Gastroesophageal sphincter (tissue), 4 donors: ENCODE data around the gene PTPRD. TPM values are rescaled to one million over a fixed set of nuclear protein-coding genes. Genes with fewer than 3 reads are reported as not detected.

ENCODE experiments used
- ATAC-seq: fragments of 150-250 bp; one replicate; pipeline ENCODE4 v1.9.1; 2016; ENCODE audit warnings: mild to moderate bottlenecking, moderate library complexity
- H3K27ac ChIP-seq, 4 donors: fragments of 200-600 bp; sonication (generic) in 3 of 4; 1 replicate in 3 of 4; 2 replicates in 1 of 4; pipeline ENCODE4 v1.5.1; 2016 to 2019
- H3K27me3 ChIP-seq: fragments of 200-600 bp; sonication (generic); one replicate; pipeline ENCODE4 v1.5.1; 2019
- H3K36me3 ChIP-seq, 2 donors: fragments of 200-600 bp; sonication (generic); one replicate each; pipeline ENCODE4 v1.5.1; 2019; ENCODE audit warnings: control low read depth in 1 of 2
- H3K4me1 ChIP-seq, 3 donors: fragments of 200-600 bp; sonication (generic); 1 replicate in 2 of 3; 2 replicates in 1 of 3; pipeline ENCODE4 v1.5.1; 2016 to 2019; ENCODE audit warnings: control low read depth in 2 of 3
- H3K4me3 ChIP-seq, 2 donors: fragments of 200-600 bp; sonication (generic); one replicate each; pipeline ENCODE4 v1.5.1; 2019; ENCODE audit warnings: mild to moderate bottlenecking in 1 of 2, moderate library complexity in 1 of 2
- H3K9me3 ChIP-seq, 3 donors: fragments of 200-600 bp; sonication (generic); one replicate each; pipeline ENCODE4 v1.5.1; 2017 to 2019; ENCODE audit warnings: control low read depth in 2 of 3
- EP300 ChIP-seq: sonication (generic); formaldehyde crosslinking; IDR thresholded peaks from one replicate; pipeline ENCODE4 v1.6.1; 2017; ENCODE audit warnings: antibody characterized with exemption, mild to moderate bottlenecking
- POLR2A ChIP-seq, 2 donors: fragments of 450-650 bp; IDR thresholded peaks; one replicate each; pipeline ENCODE4 v1.6.1; 2017; ENCODE audit warnings: antibody characterized with exemption in 2 of 2, mild to moderate bottlenecking in 2 of 2, moderate library complexity in 1 of 2
- POLR2AphosphoS5 ChIP-seq: sonication (generic); formaldehyde crosslinking; IDR thresholded peaks from one replicate; pipeline ENCODE4 v1.6.1; 2017; ENCODE audit warnings: antibody characterized with exemption
- WGBS, 2 donors: methylation state at CpG; one replicate each; pipeline ENCODE4 v1.1.5; 2018; ENCODE audit warnings: low coverage in 1 of 2; 5-methylcytosine and 5-hydroxymethylcytosine counted together
- total RNA-seq, 4 donors: library from RNA; depleted of rRNA; stranded (reverse); fragments of >200 nt; gene quantifications; one replicate each; pipeline ENCODE4 v1.1.0, GENCODE V29; 2016
- TF ChIP-seq, protein P1 (sequence below), 4 experiments: fragments of 200-600 bp in 2 of 4; fragments of 450-650 bp in 2 of 4; sonication (generic) in 1 of 4; IDR thresholded peaks; one replicate each; pipeline ENCODE4 v1.5.1; 2017 to 2019; ENCODE audit warnings: antibody characterized with exemption in 4 of 4, mild to moderate bottlenecking in 2 of 4, moderate library complexity in 2 of 4

PTPRD gene
- total RNA-seq, 4 donors from 2014 or later: 3.5 to 53.9 (median 15.8) TPM

DNA sequence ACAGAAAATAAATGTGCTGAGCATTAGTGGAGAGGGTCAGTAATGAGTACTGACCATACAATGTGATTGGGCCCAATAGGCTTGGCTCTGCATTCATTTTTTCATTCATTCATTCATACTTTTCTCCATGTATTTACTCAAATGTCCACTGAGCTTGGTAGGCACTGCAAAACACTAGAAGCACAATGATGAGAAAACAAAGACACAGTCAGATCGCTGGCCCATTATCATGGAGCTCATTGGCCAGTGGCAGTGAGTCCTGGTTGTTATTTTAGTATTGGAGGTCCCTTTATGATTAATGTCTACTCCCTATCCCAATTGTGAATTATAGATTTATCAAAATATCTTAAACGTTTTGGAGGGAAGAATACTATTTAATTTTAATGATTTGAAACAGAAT is 1733.5 kb downstream of the PTPRD start:
- TF ChIP-seq, protein P1, sequence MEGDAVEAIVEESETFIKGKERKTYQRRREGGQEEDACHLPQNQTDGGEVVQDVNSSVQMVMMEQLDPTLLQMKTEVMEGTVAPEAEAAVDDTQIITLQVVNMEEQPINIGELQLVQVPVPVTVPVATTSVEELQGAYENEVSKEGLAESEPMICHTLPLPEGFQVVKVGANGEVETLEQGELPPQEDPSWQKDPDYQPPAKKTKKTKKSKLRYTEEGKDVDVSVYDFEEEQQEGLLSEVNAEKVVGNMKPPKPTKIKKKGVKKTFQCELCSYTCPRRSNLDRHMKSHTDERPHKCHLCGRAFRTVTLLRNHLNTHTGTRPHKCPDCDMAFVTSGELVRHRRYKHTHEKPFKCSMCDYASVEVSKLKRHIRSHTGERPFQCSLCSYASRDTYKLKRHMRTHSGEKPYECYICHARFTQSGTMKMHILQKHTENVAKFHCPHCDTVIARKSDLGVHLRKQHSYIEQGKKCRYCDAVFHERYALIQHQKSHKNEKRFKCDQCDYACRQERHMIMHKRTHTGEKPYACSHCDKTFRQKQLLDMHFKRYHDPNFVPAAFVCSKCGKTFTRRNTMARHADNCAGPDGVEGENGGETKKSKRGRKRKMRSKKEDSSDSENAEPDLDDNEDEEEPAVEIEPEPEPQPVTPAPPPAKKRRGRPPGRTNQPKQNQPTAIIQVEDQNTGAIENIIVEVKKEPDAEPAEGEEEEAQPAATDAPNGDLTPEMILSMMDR (IDR thresholded peaks at IDR 0.05): no peak
- TF ChIP-seq EP300 (no peak), POLR2A (IDR thresholded peaks at IDR 0.05) (no peak), POLR2AphosphoS5 (no peak)
- no peaks in the 10 kb centered on the region for H3K4me1 ChIP-seq
- H3K9me3 ChIP-seq: no peaks in the 10 kb centered on the region
- ATAC-seq: no peak
- no peaks in the 10 kb centered on the region for H3K27me3 ChIP-seq
- H3K4me3 ChIP-seq: no peak overlapping the region
- no peaks in the 10 kb centered on the region for H3K36me3 ChIP-seq
- 64 to 66% methylated on average over 2 of the region's 2 CpGs for WGBS, 2 donors
- no peak overlapping the region for H3K27ac ChIP-seq

DNA sequence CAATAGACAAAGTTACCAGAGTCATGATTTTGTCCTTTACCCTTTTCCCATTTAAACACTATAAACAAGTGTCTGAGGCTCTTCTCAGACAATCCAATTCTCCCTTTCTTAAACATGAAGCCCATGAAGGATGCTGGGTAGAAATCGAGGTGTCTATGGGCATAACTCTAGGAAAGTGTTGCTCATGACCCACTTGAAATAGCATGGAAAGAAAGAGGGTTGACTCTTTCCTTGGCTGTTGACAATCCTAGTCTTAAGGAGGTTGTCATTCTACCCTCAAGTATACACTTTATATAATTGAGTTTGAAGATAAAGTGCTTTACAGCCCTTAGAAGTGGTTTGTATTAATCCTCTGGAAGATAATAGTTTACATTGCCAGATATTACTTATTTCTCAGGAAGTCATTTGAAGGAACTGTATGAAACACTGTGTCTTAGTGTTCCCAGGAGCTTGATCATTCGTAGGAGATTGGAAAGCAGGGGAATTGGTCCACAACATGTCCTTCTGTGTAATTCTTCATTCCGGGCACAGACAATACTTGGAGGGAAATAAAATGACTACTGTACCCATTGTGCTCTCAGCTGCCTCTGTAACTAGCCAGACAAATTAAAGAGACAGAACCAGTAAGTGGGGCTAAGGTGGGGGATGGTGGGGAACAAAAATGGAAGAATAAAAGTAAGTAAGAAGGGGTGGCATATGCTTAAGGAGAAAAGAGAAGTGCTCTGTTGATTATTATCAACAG is 1734.9 kb downstream of the PTPRD start:
- 72 to 73% methylated on average over 3 of the region's 3 CpGs for WGBS, 2 donors
- Histone ChIP-seq H3K4me1 (no peaks in the 10 kb centered on the region), H3K4me3 (no peak overlapping the region), H3K36me3 (no peaks in the 10 kb centered on the region), H3K27ac (no peak overlapping the region), H3K9me3 (no peaks in the 10 kb centered on the region), H3K27me3 (no peaks in the 10 kb centered on the region)
- ATAC-seq: no peak
- TF ChIP-seq, protein P1 (IDR thresholded peaks at IDR 0.05): no peak
- TF ChIP-seq POLR2A (IDR thresholded peaks at IDR 0.05) (no peak), EP300 (no peak), POLR2AphosphoS5 (no peak)

DNA sequence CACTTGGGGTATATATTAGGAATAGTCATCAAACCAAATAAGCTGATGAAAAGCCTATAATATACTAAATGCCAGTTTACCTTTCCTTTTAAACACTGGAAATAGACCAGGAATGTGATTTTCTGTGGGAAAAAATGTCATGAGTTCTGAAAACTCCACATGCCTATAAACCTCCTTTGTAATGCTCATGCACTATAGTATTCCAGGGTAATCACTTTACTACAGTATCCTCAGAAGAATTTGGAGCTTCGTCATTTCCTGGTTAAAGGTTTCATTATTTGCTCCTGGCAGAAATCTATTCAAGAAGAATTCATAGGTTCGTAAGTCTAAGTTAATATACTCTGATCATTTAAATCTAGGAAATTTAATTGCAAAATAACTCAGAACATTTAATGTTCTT is 1736.5 kb downstream of the PTPRD start:
- Histone ChIP-seq H3K27ac (no peak overlapping the region), H3K4me1 (no peaks in the 10 kb centered on the region), H3K36me3 (no peaks in the 10 kb centered on the region), H3K9me3 (no peaks in the 10 kb centered on the region), H3K4me3 (no peak overlapping the region), H3K27me3 (no peaks in the 10 kb centered on the region)
- no peak for ATAC-seq
- TF ChIP-seq POLR2A (IDR thresholded peaks at IDR 0.05) (no peak), EP300 (no peak), POLR2AphosphoS5 (no peak)
- TF ChIP-seq, protein P1 (IDR thresholded peaks at IDR 0.05): no peak
- WGBS, 2 donors: 83 to 93% methylated on average over 2 of the region's 2 CpGs

DNA sequence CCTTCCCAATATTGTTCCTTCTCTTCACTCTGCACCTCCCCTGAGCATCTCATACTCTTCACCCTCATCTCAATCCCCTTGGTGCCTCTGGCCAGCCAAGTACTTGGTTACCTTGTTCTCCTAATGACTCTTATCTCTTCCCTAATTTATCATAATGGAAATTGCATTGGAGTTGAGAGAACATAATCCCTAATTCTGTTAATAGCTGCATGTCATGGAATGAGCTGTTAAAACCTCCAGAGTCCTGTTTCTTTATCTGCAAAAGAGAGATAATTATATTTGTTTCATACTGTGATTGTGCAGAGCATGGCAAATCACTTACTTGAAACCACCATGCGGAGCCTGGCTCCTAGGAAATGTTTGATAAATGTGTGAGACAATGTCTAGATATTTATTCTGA is 1738.3 kb downstream of the PTPRD start:
- no peaks in the 10 kb centered on the region for H3K9me3 ChIP-seq
- H3K36me3 ChIP-seq: no peaks in the 10 kb centered on the region
- no peaks in the 10 kb centered on the region for H3K4me1 ChIP-seq
- no peak overlapping the region for H3K4me3 ChIP-seq
- no peaks in the 10 kb centered on the region for H3K27me3 ChIP-seq
- WGBS, 2 donors: 75 to 100% methylated on average over 1 of the region's 1 CpG
- H3K27ac ChIP-seq: no peak overlapping the region
- no peak for ATAC-seq
- TF ChIP-seq, protein P1 (IDR thresholded peaks at IDR 0.05): no peak
- TF ChIP-seq POLR2A (IDR thresholded peaks at IDR 0.05) (no peak), POLR2AphosphoS5 (no peak), EP300 (no peak)

DNA sequence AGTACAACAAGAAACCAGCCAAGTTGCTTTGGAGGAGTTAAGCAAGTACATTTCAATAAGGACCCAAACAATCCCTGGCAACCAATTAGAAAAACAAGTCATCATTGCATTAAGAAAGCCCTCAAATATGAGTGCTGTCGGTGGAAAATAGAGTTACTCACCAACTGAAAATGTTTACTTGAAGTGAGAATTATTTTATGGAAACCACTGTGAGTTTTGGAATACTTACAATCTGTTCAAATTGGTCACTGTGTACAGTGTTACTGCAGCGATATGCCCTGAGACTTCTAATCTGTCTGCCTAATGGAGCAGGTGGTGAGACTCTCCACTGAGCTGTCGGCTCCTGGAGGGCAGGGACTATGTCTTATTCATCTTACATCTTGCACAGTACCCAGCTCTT is 1740.0 kb downstream of the PTPRD start:
- no peak overlapping the region for H3K27ac ChIP-seq
- ATAC-seq: no peak
- H3K4me1 ChIP-seq: no peaks in the 10 kb centered on the region
- no peaks in the 10 kb centered on the region for H3K27me3 ChIP-seq
- no peak overlapping the region for H3K4me3 ChIP-seq
- H3K9me3 ChIP-seq: no peaks in the 10 kb centered on the region
- TF ChIP-seq POLR2AphosphoS5: no peak
- TF ChIP-seq, protein P1 (IDR thresholded peaks at IDR 0.05): no peak
- no peak for TF ChIP-seq EP300
- no peak for TF ChIP-seq POLR2A (IDR thresholded peaks at IDR 0.05)
- WGBS, 2 donors: 56 to 62% methylated on average over 3 of the region's 3 CpGs
- H3K36me3 ChIP-seq: no peaks in the 10 kb centered on the region
